Measurements from ENCODE around the gene LIX1.
A peak's percentile ranks its signal among the peaks of the same experiment; 100 is the strongest.
"Not testable (repeated sequence)": the region's sequence is repeated elsewhere in the genome, so short reads cannot be mapped to it uniquely, and the experiment has no call there.

LIX1 gene

GRCh38 chr5:97142521-97143254, at the start of gene LIX1:
Gene LIX1, minus strand, starts transcription at chr5:97142611. Its CDS starts 35 bp downstream, at chr5:97142576.
- no peak for FAIRE-seq

DNA sequence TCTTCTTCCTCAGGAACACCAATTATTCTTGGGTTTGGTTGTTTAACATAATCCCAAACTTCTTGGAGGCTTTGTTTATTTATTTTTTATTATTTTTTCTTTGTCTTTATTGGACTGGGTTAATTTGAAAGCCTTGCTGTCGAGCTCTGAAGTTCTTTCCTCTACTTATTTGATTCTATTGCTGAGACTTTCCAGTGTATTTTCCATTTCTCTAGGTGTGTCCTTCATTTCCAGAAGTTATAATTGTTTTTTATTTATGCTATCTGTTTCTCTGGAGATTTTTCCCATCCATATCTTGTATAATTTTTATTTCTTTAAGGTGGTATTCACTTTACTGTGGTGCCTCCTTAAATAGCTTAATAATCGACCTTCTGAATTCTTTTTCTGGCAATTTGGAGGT, 49.5 kb upstream of the LIX1 start:
- no peak for FAIRE-seq

DNA sequence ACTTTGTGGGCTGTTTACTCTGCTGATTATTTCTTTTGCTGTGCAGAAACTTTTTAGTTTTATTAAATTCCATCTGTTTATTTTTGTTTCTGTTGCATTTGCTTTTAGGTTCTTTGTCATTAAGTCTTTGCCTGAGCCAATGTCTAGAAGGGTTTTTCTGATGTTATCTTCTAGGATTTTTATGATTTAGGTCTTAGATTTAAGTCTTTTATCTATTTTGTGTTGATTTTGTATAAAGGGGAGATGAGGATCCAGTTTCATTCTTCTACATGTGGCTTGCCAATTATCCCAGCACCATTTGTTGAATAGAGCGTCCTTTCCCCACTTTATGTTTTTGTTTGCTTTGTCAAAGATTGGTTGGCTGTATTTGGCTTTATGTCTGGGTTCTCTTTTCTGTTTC, 47.1 kb upstream of the LIX1 start:
- FAIRE-seq = not testable (repeated sequence)

DNA sequence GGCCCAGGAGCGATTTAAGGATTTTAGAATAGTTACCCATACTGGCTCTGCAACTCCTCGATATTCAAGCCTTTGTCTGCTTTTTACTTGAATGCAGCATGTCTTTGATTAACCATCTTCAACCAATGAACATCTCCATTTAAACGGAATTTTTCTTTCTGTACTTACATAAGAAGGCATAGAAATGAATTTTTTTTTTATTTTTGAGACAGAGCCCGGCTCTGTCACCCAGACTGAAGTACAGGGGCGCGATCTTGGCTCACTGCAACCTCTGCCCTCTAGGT, 41.5 kb upstream of the LIX1 start:
- FAIRE-seq = no peak

DNA sequence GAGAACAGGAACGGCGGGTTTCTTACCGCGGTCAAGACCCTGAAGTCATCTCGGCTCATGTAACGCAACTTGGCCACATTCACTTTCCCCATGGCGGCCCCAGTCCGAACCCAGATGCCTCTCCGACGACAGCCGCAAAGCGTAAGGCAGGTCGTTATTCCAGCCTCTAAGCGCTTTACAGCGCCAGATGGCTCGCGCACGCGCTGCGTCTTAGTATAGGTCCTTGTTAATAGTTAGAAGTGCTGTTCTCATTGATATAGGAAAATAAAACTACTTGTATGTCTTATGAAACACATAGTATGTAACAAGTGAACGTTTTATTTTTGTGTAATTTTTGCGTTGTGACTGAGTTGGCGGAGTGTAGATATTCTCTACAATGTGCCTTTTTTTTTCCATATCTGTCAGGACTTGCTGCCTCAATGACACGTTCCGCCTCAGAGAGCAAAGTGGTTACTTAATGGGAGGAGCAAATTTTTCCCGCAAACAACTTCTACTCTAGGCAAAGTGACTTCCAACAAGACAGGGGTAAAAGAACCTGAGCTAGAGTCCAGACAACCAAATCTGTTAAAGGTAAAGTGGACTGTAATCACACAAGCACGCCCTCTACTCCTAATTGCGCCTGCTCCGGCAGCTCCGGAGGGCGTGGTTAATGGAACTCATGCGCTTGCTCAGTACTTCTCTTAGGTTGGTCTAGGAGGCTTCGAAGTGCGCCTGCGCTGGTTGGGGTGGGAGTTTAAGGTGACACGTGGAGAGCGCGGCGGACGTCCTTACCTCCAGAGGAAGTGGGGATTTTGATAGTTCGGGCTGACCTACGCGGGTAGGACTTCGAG, 40.9 kb upstream of the LIX1 start, which contains the start of gene RIOK2:
Gene RIOK2, minus strand, starts transcription at position 148 of the 830 bp plus-strand sequence. Its CDS starts 56 bp downstream, at position 92.
- FAIRE-seq = peak; percentile 60

DNA sequence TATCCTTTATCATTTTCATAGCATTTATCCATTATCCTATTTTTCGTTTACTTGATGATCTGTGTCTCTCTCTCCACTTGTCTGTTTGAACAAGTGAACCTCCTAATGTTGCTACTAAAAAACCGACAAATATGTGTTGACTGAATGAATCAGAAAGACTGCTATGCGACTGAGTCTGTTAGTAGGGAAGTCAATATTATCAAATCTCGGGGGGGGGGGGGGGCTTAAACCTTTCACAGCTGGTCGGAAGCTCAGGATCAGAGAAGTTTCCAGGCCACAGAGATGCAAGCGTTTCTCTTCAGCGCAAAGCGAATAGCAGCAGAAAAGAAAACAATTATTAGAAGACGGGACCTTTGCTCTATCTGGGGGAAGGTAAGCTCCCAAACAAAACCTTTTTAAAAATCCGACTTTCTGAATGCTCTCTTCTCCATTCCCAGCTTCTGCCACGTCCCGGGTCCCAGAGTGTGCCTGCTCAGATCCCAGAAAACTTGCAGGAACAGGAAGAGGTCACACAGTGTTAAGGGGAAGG, 40.2 kb upstream of the LIX1 start:
- no peak for FAIRE-seq

DNA sequence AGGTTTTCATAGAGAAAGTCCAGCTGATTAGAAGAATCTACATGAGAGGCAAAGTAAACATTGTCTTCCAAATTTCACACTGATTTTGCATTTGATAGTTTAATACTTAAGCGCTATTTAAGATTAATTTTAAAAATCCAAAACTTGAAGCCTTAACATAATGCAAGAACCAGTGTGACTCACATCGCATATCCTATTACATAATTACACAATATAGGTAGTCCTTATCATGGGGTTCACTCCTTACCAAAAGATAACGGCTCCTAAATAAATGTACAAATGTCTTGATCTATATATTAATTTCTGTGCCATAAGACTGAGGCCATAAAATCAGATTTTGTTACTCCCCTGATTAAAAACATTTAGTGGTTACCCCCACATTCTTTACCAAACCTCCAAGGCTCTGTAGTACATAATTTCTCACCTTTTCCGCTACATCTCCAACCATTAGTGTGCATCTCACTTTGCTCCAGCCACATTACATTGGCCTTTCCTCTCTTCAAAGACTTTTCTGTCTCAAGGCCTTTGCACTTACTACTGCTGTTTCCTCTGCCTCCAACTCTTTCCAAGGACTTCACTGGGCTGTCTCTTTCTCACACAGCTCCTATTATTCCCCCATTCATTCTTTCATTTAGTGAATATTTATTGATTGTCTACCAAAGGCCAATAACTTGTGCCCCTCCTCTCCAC, 39.6 kb upstream of the LIX1 start:
- no peak for FAIRE-seq

GRCh38 chr5:97179457-97179856, 37.0 kb upstream of the LIX1 start:
- FAIRE-seq = not testable (repeated sequence)

DNA sequence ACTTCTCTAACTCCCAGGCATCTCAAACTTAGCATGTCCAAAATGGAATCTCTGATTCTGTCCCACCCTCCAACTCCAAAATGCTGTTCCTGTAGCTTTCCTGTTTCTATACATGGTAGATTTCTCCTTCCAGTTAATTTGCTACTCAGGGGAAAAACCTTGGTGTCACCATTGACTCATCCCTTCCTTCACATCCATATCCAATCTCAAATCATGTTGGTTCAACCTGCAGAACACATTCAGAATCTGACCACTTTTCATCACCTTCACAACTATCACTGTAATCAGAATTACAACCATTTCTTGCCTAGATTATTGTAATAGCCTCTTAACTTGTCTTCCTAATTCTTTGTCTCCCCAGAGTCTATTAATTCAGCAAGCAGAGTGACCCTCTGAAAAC, 29.8 kb upstream of the LIX1 start:
- no peak for FAIRE-seq

GRCh38 chr5:97171703-97172102, 29.3 kb upstream of the LIX1 start:
- FAIRE-seq = no peak

- no peak for FAIRE-seq
Observed at GRCh38 chr5:97167435-97167834, 25.0 kb upstream of the LIX1 start.

DNA sequence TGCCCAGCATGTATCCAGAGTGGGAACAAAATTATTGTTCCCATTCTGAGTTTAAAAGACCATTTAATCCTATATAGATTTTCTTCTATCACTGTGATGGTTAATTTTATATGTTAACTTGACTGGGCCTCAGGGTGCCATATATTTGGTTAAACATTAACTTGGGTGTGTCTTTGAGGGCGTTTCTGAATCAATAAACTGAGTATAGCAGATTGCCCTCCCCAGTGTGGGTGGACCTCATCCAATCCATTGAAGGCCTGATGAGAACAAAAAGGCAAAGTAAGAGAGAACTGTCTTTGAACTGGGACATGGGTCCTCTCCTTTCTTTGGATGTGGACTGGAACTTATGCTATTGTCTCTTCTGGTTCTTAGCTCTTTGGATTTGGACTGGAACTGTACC, 23.3 kb upstream of the LIX1 start:
- no peak for FAIRE-seq

DNA sequence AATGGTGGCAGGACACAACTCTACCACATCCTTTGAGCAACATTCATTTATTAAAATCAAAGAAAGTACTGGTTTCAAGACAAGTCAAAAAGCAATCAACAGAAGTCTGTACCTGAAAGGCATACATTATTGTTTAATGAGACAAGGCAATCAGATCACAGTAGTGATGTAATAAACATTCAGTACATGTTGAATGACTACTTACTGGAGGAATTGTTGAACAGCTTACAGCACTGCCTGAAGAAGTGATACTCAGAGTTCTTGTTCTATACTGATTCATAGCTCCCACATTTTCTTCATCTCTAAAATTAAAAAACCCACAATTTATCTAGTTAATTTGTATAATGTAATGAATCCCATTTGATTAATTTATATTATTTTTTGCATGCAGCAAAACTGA, 22.4 kb upstream of the LIX1 start:
- FAIRE-seq = no peak

GRCh38 chr5:97163790-97164285, 21.4 kb upstream of the LIX1 start:
- no peak for FAIRE-seq

DNA sequence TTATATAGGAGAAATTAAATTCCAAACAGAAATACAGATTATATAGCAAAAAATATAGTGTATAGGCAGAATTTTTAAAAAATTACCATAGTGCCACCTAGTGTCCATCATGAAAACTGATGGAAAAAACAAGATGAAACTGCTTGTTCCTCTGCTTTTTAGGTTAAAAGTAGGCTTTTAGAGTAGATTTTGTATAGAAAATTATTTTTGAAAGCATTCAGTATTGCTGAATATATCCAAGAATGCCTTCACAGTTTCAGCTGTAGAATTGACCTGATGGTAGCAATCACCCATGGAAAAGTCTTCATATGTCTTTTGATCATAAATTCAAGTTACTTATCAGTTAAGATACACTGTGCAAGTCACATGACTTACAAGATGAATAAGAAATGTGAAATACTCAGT, 21.0 kb upstream of the LIX1 start:
- FAIRE-seq = peak; percentile 96

- peak; percentile 86 for FAIRE-seq
Observed at GRCh38 chr5:97162045-97162444, 19.6 kb upstream of the LIX1 start.

DNA sequence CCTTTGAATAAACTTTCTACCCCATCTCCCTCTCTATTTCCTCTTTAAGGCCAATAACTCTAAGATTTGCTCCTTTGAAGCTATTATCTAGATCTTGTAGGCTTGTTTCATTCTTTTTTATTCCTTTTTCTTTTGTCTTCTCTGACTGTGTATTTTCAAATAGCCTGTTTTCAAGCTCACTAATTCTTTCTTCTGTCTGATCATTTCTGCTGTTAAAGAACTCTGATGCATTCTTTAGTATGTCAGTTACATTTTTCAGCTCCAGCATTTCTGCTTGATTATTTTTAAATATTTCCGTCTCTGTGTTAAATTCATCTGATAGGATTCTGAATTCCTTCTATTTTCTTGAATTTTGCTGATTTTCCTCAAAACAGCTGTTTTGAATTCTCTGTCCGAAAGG, 15.3 kb upstream of the LIX1 start:
- no peak for FAIRE-seq

DNA sequence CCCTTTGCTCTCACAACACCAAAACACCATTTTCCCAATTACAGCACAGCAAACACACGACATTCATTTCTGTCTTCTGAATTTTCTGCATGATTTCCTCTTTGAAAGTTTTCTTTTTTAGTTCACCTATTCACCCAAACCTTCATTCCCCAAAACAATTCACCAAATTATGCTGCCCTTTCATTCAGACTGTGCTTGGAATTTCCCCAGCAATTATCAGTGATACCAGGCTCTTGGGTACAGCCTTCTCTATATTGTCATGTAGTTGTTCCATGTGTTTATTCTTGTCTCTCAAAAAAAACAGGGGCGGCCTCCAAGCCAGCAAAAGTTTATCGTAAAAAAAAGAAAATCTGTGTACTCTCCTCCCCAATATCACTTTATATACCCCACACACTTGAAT, 9.0 kb upstream of the LIX1 start:
- no peak for FAIRE-seq

DNA sequence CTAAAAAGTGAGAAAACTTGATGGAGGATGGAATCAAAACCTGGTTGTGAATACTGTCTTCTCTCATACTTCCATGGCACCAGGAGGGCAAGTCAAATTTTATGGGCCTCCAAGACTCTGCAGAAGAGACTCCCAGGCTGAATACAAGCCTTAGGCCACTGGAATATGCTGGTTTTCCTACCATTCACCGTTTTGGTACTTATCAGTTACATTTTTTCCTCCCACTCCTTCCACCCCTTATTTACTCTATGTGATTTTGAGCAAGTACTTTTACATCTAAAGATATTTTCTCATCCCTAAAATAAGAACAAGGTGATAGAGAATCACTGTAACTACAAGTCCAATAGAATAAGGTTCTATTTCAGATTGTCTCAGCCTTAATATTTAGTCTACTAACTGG, 8.0 kb upstream of the LIX1 start:
- no peak for FAIRE-seq

DNA sequence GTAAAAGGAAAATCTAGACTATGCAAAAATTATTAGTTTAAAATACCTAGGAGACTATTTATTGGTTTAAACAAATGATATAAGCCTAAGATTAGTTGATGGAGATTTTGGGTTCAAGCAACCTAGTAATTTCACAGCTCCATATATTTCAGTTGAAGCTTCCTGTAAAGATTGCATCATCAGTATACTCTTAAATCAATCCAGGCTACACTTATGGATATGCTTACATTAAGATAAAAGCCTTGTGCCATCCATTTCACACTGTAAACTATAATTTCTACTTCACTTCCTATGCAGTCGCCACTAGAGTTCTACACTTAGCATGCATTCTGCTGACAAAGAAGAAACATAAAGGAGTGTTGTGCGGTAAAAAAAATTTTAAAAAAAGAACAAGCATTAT, 7.3 kb upstream of the LIX1 start:
- no peak for FAIRE-seq

GRCh38 chr5:97148288-97148687, 5.9 kb upstream of the LIX1 start:
- FAIRE-seq = no peak

- no peak for FAIRE-seq
Observed at GRCh38 chr5:97143704-97144103, 1.3 kb upstream of the LIX1 start.

GRCh38 chr5:97141539-97141938, 872 bp downstream of the LIX1 start:
- no peak for FAIRE-seq

All from A204.1 (cell line).